Thoracic aorta (tissue), 2 donors: Measurements from ENCODE around the gene MTM1. TPM values are rescaled to one million over a fixed set of nuclear protein-coding genes. Genes with fewer than 3 reads are reported as not detected.

ENCODE experiments used
- ATAC-seq: fragments of 150-250 bp; one replicate; pipeline ENCODE4 v1.8.0; 2017; ENCODE audit warnings: low read depth; ENCODE audit not compliant: insufficient number of reproducible peaks, low FRiP score
- DNase-seq: peaks from one replicate; pipeline ENCODE4 v3.0.0-alpha.2; 2020; ENCODE audit warnings: low spot score
- H3K27ac ChIP-seq, 2 donors: fragments of 200-600 bp; sonication (generic); 1 replicate in 1 of 2; 2 replicates in 1 of 2; pipeline ENCODE4 v1.5.1; 2016; ENCODE audit warnings: mild to moderate bottlenecking in 2 of 2, moderate library complexity in 2 of 2
- H3K27me3 ChIP-seq: fragments of 200-600 bp; sonication (generic); replicated peaks from 2 replicates; pipeline ENCODE4 v1.6.0; 2016; ENCODE audit warnings: mild to moderate bottlenecking; ENCODE audit not compliant: insufficient read depth
- H3K36me3 ChIP-seq: fragments of 200-600 bp; sonication (generic); one replicate; pipeline ENCODE4 v1.5.1; 2016
- H3K4me1 ChIP-seq, 2 donors: fragments of 200-600 bp; sonication (generic); 1 replicate in 1 of 2; 2 replicates in 1 of 2; pipeline versions ENCODE4 v1.5.1 to v1.6.0; 2016; ENCODE audit warnings: low read depth in 2 of 2, mild to moderate bottlenecking in 1 of 2; ENCODE audit not compliant: control insufficient read depth in 1 of 2
- H3K4me3 ChIP-seq: fragments of 200-600 bp; sonication (generic); 2 replicates; pipeline ENCODE4 v1.5.1; 2016; ENCODE audit warnings: mild to moderate bottlenecking
- H3K9me3 ChIP-seq: fragments of 200-600 bp; sonication (generic); 2 replicates; pipeline ENCODE4 v1.5.1; 2016
- total RNA-seq, 2 donors: library from RNA; depleted of rRNA; stranded (reverse); fragments of >200 nt; gene quantifications; one replicate each; pipeline versions ENCODE4 v1.1.0 to v1.2.3, GENCODE V29; 2016
- TF ChIP-seq, protein P1 (sequence below): fragments of 200-600 bp; sonication (generic); IDR thresholded peaks from one replicate; pipeline ENCODE4 v1.5.1; 2019; ENCODE audit warnings: antibody characterized with exemption

The MTM1 gene
- total RNA-seq, 2 donors from 2014 or later, result 18.8 to 21.4 TPM

DNA sequence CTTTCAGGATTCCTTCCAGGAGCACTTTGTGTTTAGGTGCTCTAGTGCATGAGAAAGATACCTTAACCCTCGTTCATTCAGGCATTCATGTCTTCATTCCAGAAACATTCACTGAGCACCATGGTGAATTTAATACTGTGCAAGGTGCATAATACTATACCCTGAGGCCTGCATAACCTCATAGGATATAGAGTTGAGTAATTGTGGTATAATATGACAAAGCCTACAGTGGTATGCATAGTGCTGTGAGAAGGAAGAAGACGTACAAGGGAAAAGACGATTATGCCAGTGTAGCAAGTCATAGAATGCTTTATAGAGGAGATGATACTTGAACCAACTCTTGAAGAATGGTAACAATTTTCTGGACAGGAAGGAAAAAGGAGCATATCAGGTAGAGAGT lies 34.3 kb downstream of the MTM1 start:
- Histone ChIP-seq H3K4me1 (no peaks in the 10 kb centered on the region), H3K4me3 (no peak overlapping the region), H3K27ac (no peak overlapping the region), H3K9me3 (no peaks in the 10 kb centered on the region), H3K36me3 (no peaks in the 10 kb centered on the region), H3K27me3 (no peaks in the 10 kb centered on the region)
- no peak for ATAC-seq
- TF ChIP-seq, protein P1, sequence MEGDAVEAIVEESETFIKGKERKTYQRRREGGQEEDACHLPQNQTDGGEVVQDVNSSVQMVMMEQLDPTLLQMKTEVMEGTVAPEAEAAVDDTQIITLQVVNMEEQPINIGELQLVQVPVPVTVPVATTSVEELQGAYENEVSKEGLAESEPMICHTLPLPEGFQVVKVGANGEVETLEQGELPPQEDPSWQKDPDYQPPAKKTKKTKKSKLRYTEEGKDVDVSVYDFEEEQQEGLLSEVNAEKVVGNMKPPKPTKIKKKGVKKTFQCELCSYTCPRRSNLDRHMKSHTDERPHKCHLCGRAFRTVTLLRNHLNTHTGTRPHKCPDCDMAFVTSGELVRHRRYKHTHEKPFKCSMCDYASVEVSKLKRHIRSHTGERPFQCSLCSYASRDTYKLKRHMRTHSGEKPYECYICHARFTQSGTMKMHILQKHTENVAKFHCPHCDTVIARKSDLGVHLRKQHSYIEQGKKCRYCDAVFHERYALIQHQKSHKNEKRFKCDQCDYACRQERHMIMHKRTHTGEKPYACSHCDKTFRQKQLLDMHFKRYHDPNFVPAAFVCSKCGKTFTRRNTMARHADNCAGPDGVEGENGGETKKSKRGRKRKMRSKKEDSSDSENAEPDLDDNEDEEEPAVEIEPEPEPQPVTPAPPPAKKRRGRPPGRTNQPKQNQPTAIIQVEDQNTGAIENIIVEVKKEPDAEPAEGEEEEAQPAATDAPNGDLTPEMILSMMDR, result no peak
- no peak for DNase-seq

DNA sequence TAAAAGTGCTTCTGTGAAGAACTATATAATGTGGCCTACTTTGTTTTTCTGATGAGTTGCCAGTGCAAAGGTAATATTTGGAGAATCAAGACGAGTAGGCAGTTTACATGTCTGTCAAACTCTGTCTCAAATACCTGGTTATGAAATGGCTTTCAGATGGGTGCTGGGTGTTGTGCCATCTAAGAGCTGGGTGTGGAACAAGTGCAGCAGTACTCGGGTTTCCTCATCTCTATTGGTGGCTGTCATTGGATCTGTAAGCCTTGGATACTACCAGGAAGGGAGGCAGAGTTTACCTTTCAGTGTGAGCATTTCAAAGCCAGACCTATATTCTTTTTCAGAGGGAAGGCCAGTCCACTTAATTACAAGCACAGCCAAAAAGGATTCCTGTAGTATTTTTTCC lies 37.2 kb downstream of the MTM1 start:
- no peaks in the 10 kb centered on the region for H3K36me3 ChIP-seq
- no peak overlapping the region for H3K4me3 ChIP-seq
- TF ChIP-seq, protein P1, result no peak
- ATAC-seq, result no peak
- no peaks in the 10 kb centered on the region for H3K9me3 ChIP-seq
- no peak overlapping the region for H3K27ac ChIP-seq
- no peaks in the 10 kb centered on the region for H3K27me3 ChIP-seq
- H3K4me1 ChIP-seq, result no peaks in the 10 kb centered on the region
- DNase-seq, result no peak

DNA sequence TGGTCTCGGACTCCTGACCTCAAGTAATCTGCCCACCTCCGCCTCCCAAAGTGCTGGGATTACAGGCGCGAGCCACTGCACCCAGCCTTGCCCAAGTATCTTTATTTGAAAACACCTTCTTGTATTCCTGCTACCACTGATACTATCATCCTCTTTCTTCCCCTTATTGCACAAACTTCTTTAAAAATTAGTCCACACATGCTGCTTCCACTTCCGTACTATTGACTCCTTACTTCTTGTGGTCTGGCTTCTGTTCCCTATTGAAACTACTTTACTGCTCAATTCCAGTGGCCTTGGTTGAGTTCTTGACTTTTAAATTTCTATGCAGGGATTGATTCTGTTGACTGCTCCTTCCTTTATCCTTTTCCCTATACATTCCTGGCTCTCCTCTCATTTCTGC lies 38.8 kb downstream of the MTM1 start:
- DNase-seq (no peak), ATAC-seq (no peak)
- Histone ChIP-seq H3K27ac (no peak overlapping the region), H3K4me3 (no peak overlapping the region), H3K27me3 (no peaks in the 10 kb centered on the region), H3K36me3 (no peaks in the 10 kb centered on the region), H3K4me1 (no peaks in the 10 kb centered on the region), H3K9me3 (no peaks in the 10 kb centered on the region)
- TF ChIP-seq, protein P1, result no peak

DNA sequence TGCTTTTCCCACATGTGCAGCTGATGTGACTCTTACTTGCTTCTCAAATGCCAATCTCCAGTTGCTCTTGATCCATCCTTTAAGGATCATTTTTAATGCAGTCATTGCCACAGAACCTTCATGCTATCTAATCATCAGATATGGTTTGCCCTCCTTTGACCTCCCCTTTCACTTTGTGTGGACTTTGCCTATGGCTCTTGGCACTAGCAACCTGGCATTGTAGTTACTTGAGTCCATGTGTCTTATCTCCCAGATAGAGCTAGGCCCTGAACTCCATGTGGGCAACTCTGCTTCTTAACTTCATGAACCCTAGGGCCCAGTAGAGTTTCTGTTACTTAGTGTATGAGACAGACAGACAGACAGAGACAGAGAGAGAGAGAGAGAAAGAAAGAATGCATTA lies 41.6 kb downstream of the MTM1 start:
- TF ChIP-seq, protein P1, result no peak
- DNase-seq (no peak), ATAC-seq (no peak)
- H3K36me3 ChIP-seq, result no peaks in the 10 kb centered on the region
- no peaks in the 10 kb centered on the region for H3K4me1 ChIP-seq
- no peaks in the 10 kb centered on the region for H3K27me3 ChIP-seq
- H3K27ac ChIP-seq, result no peak overlapping the region
- H3K9me3 ChIP-seq, result no peaks in the 10 kb centered on the region
- no peak overlapping the region for H3K4me3 ChIP-seq

DNA sequence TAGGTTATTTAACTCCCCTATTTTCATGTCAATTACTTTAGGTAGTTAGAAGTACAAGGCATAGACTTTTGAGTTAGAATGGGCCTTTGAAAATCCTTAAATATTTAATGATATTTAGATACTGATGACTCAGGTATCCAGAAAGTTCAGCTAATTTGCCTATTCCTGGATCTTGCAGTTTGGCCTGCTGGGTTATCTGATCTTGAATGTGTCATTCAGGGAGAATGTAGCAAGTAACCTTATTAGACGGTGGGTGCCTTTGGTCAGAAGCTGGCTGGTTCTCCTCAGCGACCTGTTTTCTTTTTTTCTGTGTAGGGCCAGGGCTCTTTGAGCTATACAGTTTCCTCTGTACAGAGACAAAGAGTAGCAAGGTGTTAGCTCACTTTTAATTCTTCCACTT lies 42.0 kb downstream of the MTM1 start:
- Histone ChIP-seq H3K27ac (no peak overlapping the region), H3K36me3 (no peaks in the 10 kb centered on the region), H3K9me3 (no peaks in the 10 kb centered on the region), H3K4me3 (no peak overlapping the region), H3K27me3 (no peaks in the 10 kb centered on the region), H3K4me1 (no peaks in the 10 kb centered on the region)
- DNase-seq (no peak), ATAC-seq (no peak)
- TF ChIP-seq, protein P1, result no peak
